Measurements from ENCODE around the gene NOP16.

NOP16 gene

GRCh38 chr5:176388444-176389134, at the start of gene NOP16, which contains the start of gene HIGD2A:
NOP16 (minus strand) TSS chr5:176388598; CDS start chr5:176388539, 59 bp downstream.
HIGD2A (plus strand) TSS chr5:176388751; CDS start chr5:176388820, 69 bp downstream.
- TF ChIP-seq, protein P1, sequence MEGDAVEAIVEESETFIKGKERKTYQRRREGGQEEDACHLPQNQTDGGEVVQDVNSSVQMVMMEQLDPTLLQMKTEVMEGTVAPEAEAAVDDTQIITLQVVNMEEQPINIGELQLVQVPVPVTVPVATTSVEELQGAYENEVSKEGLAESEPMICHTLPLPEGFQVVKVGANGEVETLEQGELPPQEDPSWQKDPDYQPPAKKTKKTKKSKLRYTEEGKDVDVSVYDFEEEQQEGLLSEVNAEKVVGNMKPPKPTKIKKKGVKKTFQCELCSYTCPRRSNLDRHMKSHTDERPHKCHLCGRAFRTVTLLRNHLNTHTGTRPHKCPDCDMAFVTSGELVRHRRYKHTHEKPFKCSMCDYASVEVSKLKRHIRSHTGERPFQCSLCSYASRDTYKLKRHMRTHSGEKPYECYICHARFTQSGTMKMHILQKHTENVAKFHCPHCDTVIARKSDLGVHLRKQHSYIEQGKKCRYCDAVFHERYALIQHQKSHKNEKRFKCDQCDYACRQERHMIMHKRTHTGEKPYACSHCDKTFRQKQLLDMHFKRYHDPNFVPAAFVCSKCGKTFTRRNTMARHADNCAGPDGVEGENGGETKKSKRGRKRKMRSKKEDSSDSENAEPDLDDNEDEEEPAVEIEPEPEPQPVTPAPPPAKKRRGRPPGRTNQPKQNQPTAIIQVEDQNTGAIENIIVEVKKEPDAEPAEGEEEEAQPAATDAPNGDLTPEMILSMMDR (IDR thresholded peaks at IDR 0.05; ENCODE audit: low read depth, low read length, missing control alignments), result no peak
- peak; percentile 97 for DNase-seq (ENCODE audit: low read depth)
- peak within 1 kb of the TSS; percentile 96 for H3K4me3 ChIP-seq (ENCODE audit: low read depth, low read length)

DNA sequence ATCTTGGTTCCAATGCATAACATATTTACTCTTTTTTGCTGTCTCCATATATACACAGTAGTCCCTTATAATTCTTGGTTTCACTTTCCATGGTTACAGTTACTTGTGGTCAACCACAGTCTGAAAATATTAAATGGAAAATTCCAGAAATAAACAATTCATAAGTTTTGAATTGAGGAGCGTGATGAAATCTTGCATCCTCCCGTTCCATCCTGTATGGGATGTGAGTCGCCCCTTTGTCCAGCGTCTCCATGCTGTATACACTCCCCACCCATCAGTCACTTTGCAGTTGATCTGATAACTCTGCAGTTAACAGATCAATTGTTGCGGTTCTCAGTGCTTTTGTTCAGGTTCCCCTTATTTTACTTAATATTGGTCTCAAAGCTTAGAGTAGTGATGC, 48.3 kb upstream of the NOP16 start:
- no peak overlapping the region for H3K4me3 ChIP-seq (ENCODE audit: low read depth, low read length)

DNA sequence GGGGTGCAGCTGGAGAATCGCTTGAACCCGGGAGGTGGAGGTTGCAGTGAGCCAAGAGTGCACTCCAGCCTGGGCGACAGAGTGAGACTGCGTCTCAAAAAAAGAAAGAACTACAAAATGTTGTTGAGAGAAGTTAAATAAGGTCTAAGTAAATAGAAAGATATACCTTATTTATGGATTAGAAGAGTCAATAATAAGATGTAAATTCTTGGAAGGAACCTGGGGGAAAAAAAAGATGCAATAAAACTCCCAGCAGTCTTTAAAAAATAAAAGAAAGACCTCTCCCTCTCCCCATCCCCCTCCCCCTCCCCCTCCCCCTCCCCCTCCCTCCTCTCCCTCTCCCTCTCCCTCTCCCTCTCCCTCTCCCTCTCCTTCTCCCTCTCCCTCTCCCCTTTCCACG, 44.3 kb upstream of the NOP16 start:
- no peak overlapping the region for H3K4me3 ChIP-seq (ENCODE audit: low read depth, low read length)
- TF ChIP-seq, protein P1 (IDR thresholded peaks at IDR 0.05; ENCODE audit: low read depth, low read length, missing control alignments), result no peak
- no peak for DNase-seq (ENCODE audit: low read depth)

More for the DNA sequence above, 48.3 kb upstream of the NOP16 start:
- TF ChIP-seq, protein P1 (IDR thresholded peaks at IDR 0.05; ENCODE audit: low read depth, low read length, missing control alignments), result no peak
- no peak for DNase-seq (ENCODE audit: low read depth)

GRCh38 chr5:176429972-176430371, 41.6 kb upstream of the NOP16 start:
- TF ChIP-seq, protein P1 (IDR thresholded peaks at IDR 0.05; ENCODE audit: low read depth, low read length, missing control alignments), result no peak
- no peak overlapping the region for H3K4me3 ChIP-seq (ENCODE audit: low read depth, low read length)
- DNase-seq (ENCODE audit: low read depth), result no peak

DNA sequence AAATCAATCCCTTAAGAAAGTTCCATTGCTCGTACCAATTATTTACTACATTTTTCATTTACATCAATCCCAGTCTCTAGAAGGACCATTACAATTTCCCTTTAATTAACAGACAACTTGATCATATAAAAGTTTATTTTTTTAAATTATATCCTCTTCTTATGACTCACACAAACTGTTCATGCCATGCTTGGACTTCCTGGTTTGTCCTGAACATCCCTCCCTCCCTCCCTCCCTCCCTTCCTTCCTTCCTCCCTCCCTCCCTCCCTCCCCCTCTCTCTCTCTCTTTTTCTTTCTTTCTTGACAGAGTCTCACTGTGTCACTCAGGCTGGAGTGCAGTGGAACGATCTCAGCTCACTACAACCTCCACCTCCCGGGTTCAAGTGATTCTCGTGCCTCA, 39.6 kb upstream of the NOP16 start:
- TF ChIP-seq, protein P1 (IDR thresholded peaks at IDR 0.05; ENCODE audit: low read depth, low read length, missing control alignments), result no peak
- no peak for DNase-seq (ENCODE audit: low read depth)

DNA sequence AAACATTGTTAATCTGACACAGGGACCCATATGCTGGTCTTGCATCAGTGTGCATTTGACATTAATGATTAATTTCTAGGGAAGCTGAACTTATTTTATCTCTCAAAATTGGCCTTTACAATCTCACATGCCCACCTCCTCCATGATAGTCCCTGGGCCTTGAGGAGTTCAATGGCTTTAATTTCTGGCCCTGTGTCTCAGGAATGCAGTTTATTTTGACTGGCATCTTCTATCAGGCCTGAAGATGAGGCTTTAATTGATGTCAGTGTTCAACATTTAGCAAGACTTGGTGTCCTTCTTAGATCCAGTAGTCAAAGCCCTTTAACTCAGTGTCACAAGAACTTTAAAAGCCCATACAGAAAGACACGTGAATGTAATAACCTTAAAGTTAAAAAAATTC, 38.5 kb upstream of the NOP16 start:
- DNase-seq (ENCODE audit: low read depth), result no peak
- no peak overlapping the region for H3K4me3 ChIP-seq (ENCODE audit: low read depth, low read length)
- TF ChIP-seq, protein P1 (IDR thresholded peaks at IDR 0.05; ENCODE audit: low read depth, low read length, missing control alignments), result no peak

More for the DNA sequence above, 39.6 kb upstream of the NOP16 start:
- no peak overlapping the region for H3K4me3 ChIP-seq (ENCODE audit: low read depth, low read length)

DNA sequence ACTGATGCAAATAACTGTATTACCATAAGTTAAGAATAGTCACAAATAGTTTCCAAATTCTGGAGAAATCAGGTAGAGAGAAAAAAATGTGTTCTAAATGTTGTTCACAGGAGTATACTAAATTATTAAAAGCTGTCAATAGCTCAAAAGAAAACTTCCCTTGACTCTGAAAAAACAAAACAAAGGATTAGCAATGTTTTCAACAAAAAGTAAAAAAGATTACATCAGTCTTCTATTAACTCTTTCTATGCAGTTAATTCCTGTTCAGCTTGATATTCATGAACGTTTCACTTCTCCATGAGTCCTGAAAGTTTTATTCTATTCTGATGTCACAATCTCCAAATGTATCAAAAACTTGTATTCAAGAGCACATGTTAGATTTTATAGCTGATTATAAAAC, 37.4 kb upstream of the NOP16 start:
- TF ChIP-seq, protein P1 (IDR thresholded peaks at IDR 0.05; ENCODE audit: low read depth, low read length, missing control alignments), result no peak
- H3K4me3 ChIP-seq (ENCODE audit: low read depth, low read length), result no peak overlapping the region
- no peak for DNase-seq (ENCODE audit: low read depth)
